Stimulated activated CD4-positive, alpha-beta T cell treated with anti-CD3 and anti-CD28 coated beads, Interleukin-1b, Interleukin-23, amount 100 ng/mL, for 24 hours (primary cell): ENCODE results near the gene PRIMA1.

Source experiments
- DNase-seq, 4 experiments: peaks; one replicate each; pipeline ENCODE4 v3.0.0-alpha.2; 2020; ENCODE audit warnings: low read depth in 4 of 4, low spot score in 1 of 4

The PRIMA1 gene

GRCh38 chr14:93797071-93797470 lies 8.8 kb upstream of the PRIMA1 start:
- DNase-seq = no peak

GRCh38 chr14:93794756-93795155 lies 6.5 kb upstream of the PRIMA1 start:
- DNase-seq = no peak

- no peak for DNase-seq
Measured at GRCh38 chr14:93793555-93794324, 5.5 kb upstream of the PRIMA1 start.

GRCh38 chr14:93792391-93792790 lies 4.1 kb upstream of the PRIMA1 start:
- DNase-seq = no peak

GRCh38 chr14:93790966-93791365 lies 2.7 kb upstream of the PRIMA1 start:
- DNase-seq = no peak

GRCh38 chr14:93789228-93790130 lies 1.2 kb upstream of the PRIMA1 start:
- DNase-seq = no peak

- DNase-seq = no peak
Measured at GRCh38 chr14:93788543-93789227, 400 bp upstream of the PRIMA1 start.

- no peak for DNase-seq
Measured at GRCh38 chr14:93787465-93788292, 606 bp downstream of the PRIMA1 start.

- no peak for DNase-seq
Measured at GRCh38 chr14:93785423-93785822, 2.9 kb downstream of the PRIMA1 start.

GRCh38 chr14:93784878-93785277 lies 3.4 kb downstream of the PRIMA1 start:
- DNase-seq = no peak

GRCh38 chr14:93780813-93781400 lies 7.4 kb downstream of the PRIMA1 start:
- DNase-seq = no peak

- no peak for DNase-seq
Measured at GRCh38 chr14:93778856-93779629, 9.2 kb downstream of the PRIMA1 start.

GRCh38 chr14:93778453-93778852 lies 9.8 kb downstream of the PRIMA1 start:
- DNase-seq = no peak

- no peak for DNase-seq
Measured at GRCh38 chr14:93775744-93776143, 12.5 kb downstream of the PRIMA1 start.

- no peak for DNase-seq
Measured at GRCh38 chr14:93775158-93775557, 13.1 kb downstream of the PRIMA1 start.

GRCh38 chr14:93772263-93772662 lies 16.0 kb downstream of the PRIMA1 start:
- DNase-seq = no peak

GRCh38 chr14:93765970-93766369 lies 22.3 kb downstream of the PRIMA1 start:
- DNase-seq = no peak

- no peak for DNase-seq
Measured at GRCh38 chr14:93765155-93765554, 23.1 kb downstream of the PRIMA1 start.

GRCh38 chr14:93764211-93764659 lies 24.1 kb downstream of the PRIMA1 start:
- DNase-seq = no peak
